ENCODE results near the gene ULBP1.
"Not testable (repeated sequence)": the region's sequence is repeated elsewhere in the genome, so short reads cannot be mapped to it uniquely, and the experiment has no call there.

Gene ULBP1

DNA sequence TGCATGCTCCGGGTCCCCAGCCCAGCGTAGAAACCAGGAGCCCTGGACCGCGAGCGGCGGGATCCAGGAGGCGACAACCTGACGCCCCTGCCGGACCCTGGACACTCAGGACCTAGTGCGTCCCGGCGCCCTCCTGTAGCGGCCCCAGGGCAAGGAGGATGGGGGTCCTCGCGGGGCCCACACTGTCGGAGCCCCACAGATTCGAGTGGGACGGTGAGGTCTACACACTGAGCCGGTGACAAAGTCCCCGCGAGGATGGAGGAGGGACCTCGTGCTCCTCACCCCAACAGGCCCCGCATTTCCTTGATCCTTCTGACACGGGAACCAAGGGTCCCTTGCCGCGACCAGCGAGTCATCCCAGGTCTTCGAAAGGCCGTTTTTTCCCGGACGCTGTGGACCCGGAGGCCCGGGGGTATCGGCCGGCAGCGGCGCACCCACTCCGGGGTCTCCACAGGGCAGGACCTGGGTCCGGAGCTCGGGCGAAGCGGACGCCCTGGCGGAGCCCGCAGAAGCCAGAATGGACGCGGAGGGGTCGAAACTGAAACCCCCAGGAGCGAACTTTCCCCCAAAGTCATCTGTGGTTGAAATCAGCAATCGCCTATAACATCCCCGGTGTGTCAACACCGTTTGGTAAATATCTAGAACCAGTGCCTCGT lies 9.3 kb upstream of the ULBP1 start:
- not testable (repeated sequence) for DNase-seq

DNA sequence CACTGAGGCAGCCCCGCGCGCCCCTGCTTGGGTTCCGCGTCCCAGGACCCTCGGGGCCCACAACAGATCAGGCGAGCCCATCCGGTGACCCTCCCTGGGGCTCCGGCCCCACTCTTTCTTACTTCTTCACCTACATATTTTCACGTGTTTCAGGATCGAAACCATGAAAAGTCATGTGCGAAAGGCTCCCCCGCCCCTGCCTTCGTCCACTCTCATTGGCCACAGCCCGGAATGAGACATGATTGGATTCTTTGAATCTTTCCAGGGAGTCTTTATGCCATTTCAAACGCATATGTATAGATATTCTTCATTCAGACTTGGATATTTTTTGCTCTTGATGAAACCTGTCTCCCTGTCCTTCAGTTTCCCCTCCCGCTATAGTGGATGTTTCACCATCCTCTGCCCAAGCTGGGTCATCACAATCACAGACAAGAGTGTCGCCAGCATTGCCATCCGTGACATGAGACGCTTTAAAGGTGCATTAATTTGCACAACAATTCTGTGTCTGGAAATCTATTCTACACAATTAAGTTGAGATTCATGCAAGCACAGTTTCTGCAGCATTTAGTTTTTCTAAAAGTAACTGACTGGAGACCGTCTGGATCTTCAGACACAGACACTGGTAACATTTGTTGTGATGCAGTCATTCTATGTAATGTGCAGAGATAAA lies 8.6 kb upstream of the ULBP1 start:
- DNase-seq, result not testable (repeated sequence)

DNA sequence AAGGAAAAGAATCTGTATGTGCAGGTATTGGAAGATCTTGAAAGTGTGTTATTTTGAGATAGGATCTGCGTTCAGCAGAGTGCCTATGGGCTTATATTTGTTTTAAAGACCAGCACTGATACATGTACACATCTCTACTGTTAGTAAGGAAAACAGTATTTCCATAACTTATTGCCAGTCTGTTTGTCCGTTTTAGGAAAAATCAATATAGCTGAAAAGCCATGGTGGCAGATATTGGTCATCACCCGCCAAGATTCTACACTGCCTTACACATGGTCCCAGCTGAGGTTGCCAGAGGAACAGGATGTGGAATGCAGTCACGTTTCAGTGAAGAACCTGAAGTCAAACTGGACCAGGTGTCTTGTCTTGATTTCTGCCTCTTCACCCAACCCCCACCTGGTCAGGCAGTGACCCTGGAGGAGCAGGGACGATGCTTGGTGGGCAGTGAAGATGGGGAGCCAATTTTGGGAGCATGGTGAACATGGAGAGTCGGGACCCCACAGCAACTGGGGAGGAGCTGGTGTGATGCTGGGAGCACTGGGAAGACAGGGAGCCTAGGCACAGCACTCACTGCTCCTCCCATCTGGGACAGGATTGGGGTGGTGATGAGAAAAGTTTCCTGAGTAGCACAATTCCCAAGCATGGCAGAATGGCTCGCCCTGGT lies 8.0 kb upstream of the ULBP1 start:
- not testable (repeated sequence) for DNase-seq

GRCh38 chr6:149958124-149958523 lies 5.6 kb upstream of the ULBP1 start:
- DNase-seq, result not testable (repeated sequence)

GRCh38 chr6:149959806-149960205 lies 3.9 kb upstream of the ULBP1 start:
- not testable (repeated sequence) for DNase-seq

- DNase-seq, result no peak
Observed at GRCh38 chr6:149960488-149960887, 3.3 kb upstream of the ULBP1 start.

DNA sequence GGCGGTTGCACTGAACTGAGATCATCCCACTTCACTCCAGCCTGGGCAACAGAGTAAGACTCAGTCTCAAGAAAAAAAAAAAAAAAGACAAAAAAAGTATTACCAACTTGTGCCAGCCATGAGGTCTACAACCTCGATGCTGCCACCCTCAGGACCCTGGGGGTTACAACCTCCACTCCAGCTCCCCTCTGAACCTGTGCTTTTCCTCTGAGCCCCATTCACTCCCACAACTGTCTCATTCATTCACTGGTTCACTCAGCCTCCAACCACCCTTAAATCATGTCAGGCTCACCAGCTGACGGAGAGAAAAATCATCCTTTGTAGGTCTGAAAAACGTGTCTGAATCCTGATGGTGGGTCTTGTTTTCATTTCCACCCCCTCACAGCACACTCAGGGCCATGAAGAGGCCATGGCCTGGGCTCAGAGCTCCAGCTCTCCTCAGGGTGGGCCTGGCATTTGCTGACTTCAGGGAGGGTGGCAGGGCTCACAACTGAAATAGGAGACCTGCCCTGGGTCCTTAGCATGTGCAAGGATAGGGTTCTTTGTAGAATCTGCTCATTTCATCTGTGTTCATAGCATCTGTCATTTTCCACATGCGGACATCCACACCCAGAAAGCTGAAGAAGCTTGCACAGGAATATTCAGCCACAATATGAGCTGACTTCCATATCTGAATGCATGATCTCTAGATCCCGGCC lies 1.9 kb upstream of the ULBP1 start:
- no peak for DNase-seq

- no peak for DNase-seq
Observed at GRCh38 chr6:149962461-149963211, 1.1 kb upstream of the ULBP1 start.

- DNase-seq, result peak; percentile 67
Observed at GRCh38 chr6:149963212-149963461, 606 bp upstream of the ULBP1 start.

GRCh38 chr6:149964308-149965193 lies 808 bp downstream of the ULBP1 start:
- DNase-seq, result peak; percentile 16

DNA sequence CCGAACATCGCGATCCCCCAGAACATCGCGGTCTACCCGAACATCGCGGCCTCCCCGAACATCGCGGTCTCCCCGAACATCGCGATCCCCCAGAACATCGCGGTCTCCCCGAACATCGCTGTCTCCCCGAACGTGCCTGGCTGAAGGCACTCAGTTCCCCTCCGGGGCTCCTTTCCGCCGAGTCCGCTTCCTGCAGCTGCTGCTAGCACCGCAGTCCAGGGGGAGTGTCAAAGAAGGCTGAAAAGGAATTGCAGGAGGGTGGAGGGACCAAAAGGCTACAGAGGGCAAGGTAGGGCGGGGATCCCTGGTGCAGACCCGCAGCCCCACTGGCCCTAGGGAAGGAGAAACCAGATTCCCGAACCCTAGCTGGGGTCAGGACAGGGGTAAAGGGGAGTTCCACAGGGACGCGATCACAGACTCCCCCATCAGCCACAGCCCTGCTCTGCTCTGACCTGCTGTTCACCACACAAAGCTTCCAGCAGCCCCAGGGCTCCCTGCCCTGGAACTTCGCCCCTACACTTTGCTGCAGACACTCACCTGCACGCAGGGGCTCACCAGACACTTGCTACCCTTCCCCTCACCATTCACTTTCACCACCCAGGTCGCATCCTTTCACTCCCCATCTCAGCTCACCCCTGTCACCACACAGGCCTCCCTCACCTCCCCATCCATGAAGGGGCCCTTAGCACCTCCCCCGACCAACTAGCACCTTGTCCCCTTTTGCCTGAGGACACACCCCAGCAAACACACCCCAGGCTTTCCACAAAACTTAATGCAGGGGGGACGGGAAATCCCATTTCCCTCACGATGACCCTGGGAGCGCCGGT lies 1.7 kb downstream of the ULBP1 start:
- DNase-seq, result no peak

DNA sequence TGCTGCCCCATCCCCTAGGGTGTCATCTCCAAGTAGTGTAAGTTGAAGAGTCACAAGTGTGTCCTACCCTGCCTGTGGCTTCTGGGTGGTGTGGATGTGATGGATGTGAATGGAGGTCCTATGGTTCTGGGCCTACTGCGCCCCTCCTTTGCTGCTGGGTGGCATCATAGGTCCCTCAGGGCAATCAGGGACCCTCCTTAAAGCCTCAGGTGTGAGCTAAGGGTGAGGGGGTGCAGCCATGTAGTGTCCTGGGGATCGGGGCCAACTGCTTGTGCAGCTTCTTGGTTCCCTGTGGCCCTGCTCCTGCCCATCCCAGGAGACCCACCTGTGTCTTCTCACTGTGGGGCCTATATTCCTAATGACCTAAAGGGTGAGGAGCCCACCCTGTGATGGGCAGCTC lies 2.6 kb downstream of the ULBP1 start:
- DNase-seq, result not testable (repeated sequence)

DNA sequence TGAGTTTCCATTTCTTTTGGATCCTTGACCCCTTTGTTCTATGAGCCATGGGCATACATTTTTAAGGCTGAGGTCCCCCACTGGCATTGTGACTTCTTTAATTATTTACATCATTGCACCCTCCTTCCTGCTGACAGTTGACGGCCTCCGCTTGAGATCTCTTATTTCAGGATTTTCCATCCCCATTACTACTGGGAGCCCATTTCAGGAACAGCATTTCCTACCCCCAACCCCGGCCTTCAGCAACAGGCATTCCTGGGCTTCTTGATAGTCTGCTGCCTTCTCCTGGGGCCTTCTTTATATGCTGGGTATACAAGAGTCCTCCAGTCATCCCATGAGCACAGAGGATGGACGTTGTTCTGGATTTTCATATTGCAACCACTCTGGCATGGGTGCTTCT lies 3.8 kb downstream of the ULBP1 start:
- no peak for DNase-seq

DNA sequence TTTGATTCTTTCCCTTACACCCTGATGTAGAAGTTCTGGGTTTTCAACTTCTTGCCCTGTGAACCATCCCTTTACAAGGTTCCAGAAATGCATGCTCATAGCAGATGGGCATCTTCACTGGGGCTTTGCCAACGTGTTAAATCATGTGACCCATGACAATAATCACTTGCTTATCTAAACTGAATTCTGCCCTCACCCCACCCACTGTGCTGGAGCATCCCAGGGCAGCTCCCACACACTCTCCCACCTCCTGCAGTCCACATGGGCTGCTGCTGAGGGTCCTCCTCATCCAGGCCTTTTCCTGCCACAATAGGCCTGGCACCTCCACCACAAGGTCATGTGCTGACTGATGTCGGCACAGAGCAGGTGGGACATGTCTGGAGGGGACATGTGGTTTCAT lies 4.3 kb downstream of the ULBP1 start:
- DNase-seq, result not testable (repeated sequence)

DNA sequence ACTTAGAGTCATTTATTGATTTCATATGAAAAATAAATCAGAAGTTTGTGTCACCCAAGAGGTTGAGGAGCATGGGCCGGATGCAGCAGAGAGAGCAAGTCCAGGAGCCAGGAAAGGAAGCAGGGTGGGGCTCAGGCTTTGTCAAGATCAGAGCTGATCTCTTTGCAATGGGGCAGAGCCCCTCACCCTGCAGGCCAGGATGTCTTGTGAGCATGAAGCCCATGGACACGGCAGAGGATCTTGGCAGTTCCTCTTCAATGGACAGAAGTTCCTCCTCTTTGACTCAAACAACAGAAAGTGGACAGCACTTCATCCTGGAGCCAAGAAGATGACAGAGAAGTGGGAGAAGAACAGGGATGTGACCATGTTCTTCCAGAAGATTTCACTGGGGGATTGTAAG lies 5.2 kb downstream of the ULBP1 start:
- not testable (repeated sequence) for DNase-seq

DNA sequence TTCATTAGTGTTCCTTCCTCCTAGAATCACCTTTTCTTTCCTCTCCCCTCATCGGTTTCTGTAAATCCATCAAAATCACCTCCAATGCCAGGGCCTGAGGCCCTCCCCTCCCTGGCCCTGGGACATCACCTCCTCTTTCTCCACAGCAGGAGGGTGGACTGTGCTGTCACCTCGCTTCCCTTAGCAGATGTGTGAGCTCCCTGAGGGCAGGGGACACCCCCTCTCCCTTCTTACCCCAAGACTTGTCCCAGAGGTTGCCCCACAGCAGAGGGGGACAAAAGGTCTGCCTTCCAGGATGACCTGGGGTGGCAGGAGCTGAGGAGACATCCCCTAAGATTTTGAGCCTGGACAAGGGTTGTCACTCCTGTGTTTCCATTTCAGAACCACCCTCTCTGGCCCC lies 5.9 kb downstream of the ULBP1 start:
- no peak for DNase-seq

DNA sequence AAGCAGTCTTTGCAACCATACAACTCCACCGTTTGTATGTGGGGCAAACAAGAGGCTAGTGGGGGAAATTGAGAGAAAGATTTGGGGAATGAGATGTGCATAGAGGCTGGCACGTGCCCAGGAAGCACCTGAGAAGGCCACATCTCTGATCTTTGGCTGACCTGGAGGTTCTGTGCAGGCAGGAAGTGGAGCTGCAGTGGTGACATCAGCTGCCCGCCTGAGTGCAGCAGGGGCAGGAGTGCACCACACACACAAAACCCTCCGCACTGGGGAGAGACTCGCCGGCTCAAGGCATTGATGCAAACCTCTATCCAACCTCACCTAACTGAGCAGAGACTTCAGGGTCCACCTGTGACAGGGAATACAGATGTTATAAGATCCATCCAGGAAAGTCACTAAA lies 10.7 kb downstream of the ULBP1 start:
- DNase-seq, result not testable (repeated sequence)

GRCh38 chr6:149974825-149975224 lies 11.1 kb downstream of the ULBP1 start:
- no peak for DNase-seq

- no peak for DNase-seq
Observed at GRCh38 chr6:149975400-149975799, 11.7 kb downstream of the ULBP1 start.

GRCh38 chr6:149977221-149977620 lies 13.5 kb downstream of the ULBP1 start:
- DNase-seq, result no peak

DNA sequence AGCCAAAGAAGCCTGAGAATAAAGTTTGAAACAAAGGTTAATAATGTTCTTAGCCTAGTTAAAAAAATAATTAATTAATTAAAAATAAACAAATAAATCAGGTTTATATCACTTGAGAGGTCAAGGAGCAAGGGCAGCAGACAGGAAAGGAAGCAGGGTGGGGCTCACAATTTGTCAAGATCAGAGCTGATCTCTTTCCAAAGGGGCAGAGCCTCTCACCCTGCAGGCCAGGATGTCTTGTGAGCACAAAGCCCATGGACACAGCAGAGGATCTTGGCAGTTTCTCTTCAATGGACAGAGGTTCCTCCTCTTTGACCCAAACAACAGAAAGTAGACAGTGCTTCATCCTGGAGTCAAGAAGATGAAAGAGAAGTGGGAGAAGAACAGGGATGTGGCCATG lies 14.9 kb downstream of the ULBP1 start:
- no peak for DNase-seq

All from fibroblast of skin of right quadriceps (primary cell).